ENCODE measurements around the gene TRPC4. TPM values are rescaled to one million over a fixed set of nuclear protein-coding genes. Genes with fewer than 3 reads are reported as not detected.

The TRPC4 gene
- total and polyA plus RNA-seq, 7 donors, result 0.03 to 0.59 (median 0.08) TPM

DNA sequence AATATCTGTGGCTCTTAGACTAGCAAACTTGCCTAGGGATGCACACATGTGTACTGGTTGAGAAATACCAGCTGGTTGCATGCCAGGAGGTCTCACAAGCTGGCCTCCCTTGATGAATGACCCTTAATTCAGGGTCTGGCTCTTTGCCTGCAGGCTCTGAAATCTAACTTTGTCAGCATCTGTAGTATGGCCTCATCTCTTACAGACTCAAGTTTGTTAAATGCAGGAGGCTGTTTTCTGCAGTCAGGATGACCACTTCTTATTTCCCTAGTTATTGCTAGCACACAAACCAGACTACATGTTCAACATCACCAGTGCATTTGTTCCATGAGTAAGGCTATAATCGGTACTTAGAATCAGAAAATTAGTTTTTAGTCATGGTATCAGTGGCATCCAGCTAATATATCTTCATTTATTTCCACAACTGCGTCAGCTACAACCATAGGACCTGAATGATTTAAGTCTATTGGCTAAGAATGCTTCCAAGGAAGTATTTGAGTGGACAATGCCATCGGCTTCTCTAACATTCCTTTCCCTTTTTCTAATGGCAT, 247.7 kb downstream of the TRPC4 start:
- TF ChIP-seq, protein P1, sequence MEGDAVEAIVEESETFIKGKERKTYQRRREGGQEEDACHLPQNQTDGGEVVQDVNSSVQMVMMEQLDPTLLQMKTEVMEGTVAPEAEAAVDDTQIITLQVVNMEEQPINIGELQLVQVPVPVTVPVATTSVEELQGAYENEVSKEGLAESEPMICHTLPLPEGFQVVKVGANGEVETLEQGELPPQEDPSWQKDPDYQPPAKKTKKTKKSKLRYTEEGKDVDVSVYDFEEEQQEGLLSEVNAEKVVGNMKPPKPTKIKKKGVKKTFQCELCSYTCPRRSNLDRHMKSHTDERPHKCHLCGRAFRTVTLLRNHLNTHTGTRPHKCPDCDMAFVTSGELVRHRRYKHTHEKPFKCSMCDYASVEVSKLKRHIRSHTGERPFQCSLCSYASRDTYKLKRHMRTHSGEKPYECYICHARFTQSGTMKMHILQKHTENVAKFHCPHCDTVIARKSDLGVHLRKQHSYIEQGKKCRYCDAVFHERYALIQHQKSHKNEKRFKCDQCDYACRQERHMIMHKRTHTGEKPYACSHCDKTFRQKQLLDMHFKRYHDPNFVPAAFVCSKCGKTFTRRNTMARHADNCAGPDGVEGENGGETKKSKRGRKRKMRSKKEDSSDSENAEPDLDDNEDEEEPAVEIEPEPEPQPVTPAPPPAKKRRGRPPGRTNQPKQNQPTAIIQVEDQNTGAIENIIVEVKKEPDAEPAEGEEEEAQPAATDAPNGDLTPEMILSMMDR (IDR thresholded peaks at IDR 0.05), result no peak
- WGBS, 3 donors, result 49 to 53% (median 53%) methylated on average over 3 of the region's 3 CpGs
- H3K4me3 ChIP-seq, result no peak overlapping the region
- H3K4me1 ChIP-seq, result no peaks in the 10 kb centered on the region
- no peaks in the 10 kb centered on the region for H3K36me3 ChIP-seq (ENCODE audit: insufficient read depth in 1 of 2, low read depth in 1 of 2)
- ATAC-seq (no peak), DNase-seq (no peak)
- no peaks in the 10 kb centered on the region for H3K27me3 ChIP-seq (ENCODE audit: insufficient read depth in 3 of 3, low read length in 2 of 3)
- H3K9me3 ChIP-seq, result no peaks in the 10 kb centered on the region
- H3K27ac ChIP-seq, result no peak overlapping the region
- intact Hi-C loops (cut with DNase I), result no loop called here

DNA sequence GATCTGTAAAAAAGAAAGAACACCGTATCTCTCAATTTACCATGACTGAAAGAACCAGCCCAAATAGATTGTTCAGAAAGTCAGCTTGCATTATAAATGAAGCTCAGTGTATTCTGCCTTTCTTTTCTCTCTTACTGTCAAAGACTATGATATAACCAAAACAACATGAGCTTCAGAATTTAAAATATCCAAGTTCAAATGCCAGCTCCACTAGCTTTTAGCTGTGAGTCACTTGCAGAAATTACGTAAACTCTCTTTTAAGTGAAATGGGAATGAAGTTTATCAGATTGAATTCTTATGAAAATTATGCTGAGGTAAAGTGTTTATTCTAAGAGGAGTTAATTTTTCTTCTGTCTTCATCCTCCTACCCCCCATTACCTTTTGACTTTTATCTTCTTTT, 251.0 kb downstream of the TRPC4 start:
- no peak overlapping the region for H3K27ac ChIP-seq
- DNase-seq, result no peak

DNA sequence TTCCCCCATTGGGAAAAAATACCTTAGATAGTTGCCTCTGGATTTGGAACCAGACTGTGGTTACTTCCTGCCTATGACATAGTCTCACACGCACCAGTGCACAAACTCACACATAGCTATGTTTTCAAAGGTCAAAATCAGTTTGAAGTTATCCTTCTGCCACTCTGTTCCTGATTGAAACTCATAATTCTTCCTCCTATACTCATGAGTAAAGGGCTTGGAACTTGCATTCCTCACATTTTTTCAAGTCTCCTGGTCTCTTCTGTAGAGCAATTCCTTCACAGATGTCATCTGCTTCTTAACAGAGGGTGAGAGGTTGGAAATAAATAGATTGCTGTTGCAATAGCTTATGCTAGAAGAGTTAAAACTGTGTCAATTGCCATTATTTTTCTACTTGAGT, 252.4 kb downstream of the TRPC4 start:
- no peak for ATAC-seq
- DNase-seq, result no peak
- Histone ChIP-seq H3K27ac (no peak overlapping the region), H3K36me3 (ENCODE audit: insufficient read depth in 1 of 2, low read depth in 1 of 2) (no peaks in the 10 kb centered on the region), H3K27me3 (ENCODE audit: insufficient read depth in 3 of 3, low read length in 2 of 3) (no peaks in the 10 kb centered on the region), H3K9me3 (no peaks in the 10 kb centered on the region), H3K4me1 (no peaks in the 10 kb centered on the region), H3K4me3 (no peak overlapping the region)
- 45 to 64% (median 46%) methylated on average over 1 of the region's 1 CpG for WGBS, 3 donors
- TF ChIP-seq, protein P1 (IDR thresholded peaks at IDR 0.05), result no peak
- intact Hi-C loops (cut with DNase I), result no loop called here

More for the DNA sequence above, 251.0 kb downstream of the TRPC4 start:
- no peaks in the 10 kb centered on the region for H3K9me3 ChIP-seq
- no peaks in the 10 kb centered on the region for H3K27me3 ChIP-seq (ENCODE audit: insufficient read depth in 3 of 3, low read length in 2 of 3)
- intact Hi-C loops (cut with DNase I), result no loop called here
- ATAC-seq, result no peak
- H3K4me1 ChIP-seq, result no peaks in the 10 kb centered on the region
- TF ChIP-seq, protein P1 (IDR thresholded peaks at IDR 0.05), result no peak
- H3K36me3 ChIP-seq (ENCODE audit: insufficient read depth in 1 of 2, low read depth in 1 of 2), result no peaks in the 10 kb centered on the region
- H3K4me3 ChIP-seq, result no peak overlapping the region
- 49 to 61% (median 56%) methylated on average over 2 of the region's 2 CpGs for WGBS, 3 donors

DNA sequence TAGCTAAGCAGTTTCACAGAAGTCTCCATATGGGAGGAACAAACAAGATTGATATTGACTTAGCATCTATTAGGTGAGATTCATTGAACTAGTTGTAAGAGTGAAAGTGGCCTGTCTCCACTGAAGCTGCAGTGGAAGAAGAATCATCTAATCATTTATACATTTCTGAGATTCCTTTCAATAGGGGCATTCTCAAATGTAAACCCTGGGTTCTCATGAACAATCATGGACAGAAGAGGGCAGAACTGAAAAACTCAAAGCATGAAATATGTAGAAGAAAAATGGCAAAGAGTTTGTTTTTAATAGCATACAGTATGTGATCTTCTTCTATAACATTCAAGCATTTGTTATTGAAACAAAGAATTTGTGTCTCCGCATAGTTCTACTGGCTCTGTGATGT, 253.4 kb downstream of the TRPC4 start:
- DNase-seq, result no peak
- Histone ChIP-seq H3K36me3 (ENCODE audit: insufficient read depth in 1 of 2, low read depth in 1 of 2) (no peaks in the 10 kb centered on the region), H3K4me1 (no peaks in the 10 kb centered on the region), H3K27me3 (ENCODE audit: insufficient read depth in 3 of 3, low read length in 2 of 3) (no peaks in the 10 kb centered on the region), H3K9me3 (no peaks in the 10 kb centered on the region), H3K27ac (no peak overlapping the region), H3K4me3 (no peak overlapping the region)
- WGBS, 3 donors, result 95 to 98% (median 96%) methylated on average over 1 of the region's 1 CpG
- ATAC-seq, result no peak
- intact Hi-C loops (cut with DNase I), result no loop called here
- TF ChIP-seq, protein P1 (IDR thresholded peaks at IDR 0.05), result no peak

DNA sequence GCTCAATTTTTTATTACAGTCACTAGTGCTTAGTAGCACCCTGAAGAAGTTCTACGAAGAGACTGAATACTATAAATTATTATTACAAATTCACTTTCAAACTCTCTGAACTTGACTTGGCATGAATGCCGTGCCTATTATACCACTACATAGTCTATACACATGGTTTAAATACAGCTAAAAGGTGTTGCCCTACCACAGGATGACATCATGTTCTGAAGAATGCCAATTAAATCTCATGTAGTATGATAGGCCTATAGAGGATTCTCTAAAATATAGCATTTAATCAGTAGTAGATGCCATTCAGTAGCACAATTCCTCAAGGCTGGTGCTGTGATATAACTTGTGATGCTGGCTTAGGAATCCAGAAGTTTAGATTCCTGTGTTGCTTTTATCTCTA, 254.3 kb downstream of the TRPC4 start:
- Histone ChIP-seq H3K27ac (no peak overlapping the region), H3K4me3 (no peak overlapping the region), H3K4me1 (no peaks in the 10 kb centered on the region), H3K36me3 (ENCODE audit: insufficient read depth in 1 of 2, low read depth in 1 of 2) (no peaks in the 10 kb centered on the region), H3K27me3 (ENCODE audit: insufficient read depth in 3 of 3, low read length in 2 of 3) (no peaks in the 10 kb centered on the region), H3K9me3 (no peaks in the 10 kb centered on the region)
- 78 to 83% (median 79%) methylated on average over 2 of the region's 2 CpGs for WGBS, 3 donors
- intact Hi-C loops (cut with DNase I), result no loop called here
- ATAC-seq (no peak), DNase-seq (no peak)
- TF ChIP-seq, protein P1 (IDR thresholded peaks at IDR 0.05), result no peak
